NCI-H69 (cell line): ENCODE data around the gene IPCEF1.
"Not testable (repeated sequence)": the region's sequence is repeated elsewhere in the genome, so short reads cannot be mapped to it uniquely, and the experiment has no call there.

Experiments used
- DNase-seq: peaks from one replicate; lab custom pipeline; 2025; lab: John Stamatoyannopoulos, UW

Gene IPCEF1

GRCh38 chr6:154246723-154247118, 109.9 kb downstream of the IPCEF1 start:
- DNase-seq = no peak

GRCh38 chr6:154245506-154245905, 111.1 kb downstream of the IPCEF1 start:
- DNase-seq = no peak

DNA sequence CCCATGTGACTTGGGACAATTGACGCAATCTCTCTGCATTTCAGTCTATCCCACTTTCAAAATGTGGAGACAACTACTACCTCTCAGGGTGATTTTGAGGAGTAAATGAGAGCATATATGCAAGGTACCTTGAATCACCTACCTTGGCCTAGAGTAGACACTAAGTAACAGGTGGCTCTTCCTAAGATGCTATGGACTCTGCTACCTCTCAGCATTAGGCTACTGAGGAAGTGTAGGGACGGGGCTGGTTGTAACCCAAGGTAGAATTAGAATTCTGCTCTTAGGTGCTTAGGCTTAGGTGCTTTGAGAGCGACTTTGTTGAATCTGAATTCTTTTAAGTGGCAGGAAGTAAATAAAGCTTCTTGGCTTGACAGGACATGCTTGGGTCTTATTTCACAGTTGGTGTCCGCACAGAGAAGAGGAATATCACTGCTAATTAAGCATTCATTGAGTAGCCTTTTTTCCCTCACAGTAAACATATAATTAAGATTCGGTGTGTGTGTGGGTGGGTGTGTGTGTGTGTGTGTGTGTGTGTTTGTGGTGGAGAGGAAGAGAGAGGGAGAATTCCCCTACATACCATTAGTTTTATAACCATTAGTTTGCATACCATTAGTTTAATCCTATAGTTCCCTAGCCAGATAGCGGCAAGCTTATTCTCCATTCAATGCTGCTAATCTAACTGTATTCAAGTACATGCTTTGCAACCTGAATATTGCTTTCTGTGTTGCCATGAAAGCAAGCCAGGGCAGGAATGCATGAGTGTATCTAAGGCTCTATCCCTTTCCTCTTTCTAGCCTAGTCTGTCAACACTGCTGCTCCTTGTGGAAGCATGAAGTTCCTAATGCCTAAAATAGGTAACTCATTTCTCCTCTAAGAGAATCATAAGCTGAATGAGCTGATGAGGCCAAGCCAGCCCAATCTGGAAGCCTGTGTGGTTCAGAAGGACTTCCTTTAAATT, 112.5 kb downstream of the IPCEF1 start:
- peak; percentile 60 for DNase-seq

DNA sequence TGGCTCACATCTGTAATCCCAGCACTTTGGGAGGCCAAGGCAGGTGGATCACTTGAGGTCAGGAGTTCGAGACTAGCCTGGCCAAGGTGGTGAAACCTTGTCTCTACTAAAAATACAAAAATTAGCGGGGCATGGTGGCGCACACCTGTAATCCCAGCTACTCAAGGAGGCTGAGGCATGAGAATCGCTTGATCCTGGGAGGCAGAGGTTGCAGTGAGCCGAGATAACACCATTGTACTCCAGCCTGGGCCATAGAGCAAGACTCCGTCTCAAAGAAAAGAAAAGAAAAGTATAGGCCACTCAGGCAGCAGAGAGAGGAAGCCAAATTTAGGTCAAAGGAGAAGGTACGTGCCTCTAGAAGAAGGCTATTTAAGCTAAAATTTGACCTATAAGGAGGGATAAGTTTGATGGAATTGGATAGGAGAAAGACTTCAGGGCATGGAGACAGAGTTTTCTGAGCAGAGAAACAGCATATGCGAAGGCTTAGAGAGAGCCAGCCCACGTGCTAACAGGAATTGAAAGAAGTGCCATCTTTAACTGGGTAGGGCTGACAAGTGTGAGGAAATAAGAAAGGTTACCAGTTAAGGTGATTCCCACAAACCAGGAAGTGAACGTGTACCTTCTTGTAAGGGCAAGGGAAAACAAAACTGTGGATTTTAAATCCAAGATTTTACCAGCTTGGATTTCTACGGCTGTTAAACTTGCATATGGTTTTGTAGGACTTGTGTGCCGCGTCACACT, 113.8 kb downstream of the IPCEF1 start:
- DNase-seq = no peak

DNA sequence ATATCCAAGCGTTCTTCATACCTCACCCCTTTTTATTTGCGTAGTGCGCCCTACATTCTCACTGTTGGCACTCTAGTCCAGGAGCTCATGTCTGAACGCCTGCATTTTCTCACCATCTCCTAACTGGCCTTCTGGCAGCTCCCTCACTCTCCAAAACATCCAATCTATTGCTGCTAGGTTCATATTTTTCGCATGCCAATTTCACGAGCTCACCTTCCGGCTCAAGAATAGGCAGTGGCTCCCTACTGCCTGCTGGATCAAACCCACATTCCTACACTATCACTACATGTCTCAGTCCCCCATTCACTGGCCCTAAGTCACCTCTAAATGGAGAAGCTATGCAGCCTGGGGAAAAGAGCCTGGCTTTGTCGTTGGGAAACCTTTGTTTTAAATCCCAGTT, 115.0 kb downstream of the IPCEF1 start:
- no peak for DNase-seq

GRCh38 chr6:154241061-154241460, 115.5 kb downstream of the IPCEF1 start:
- DNase-seq = not testable (repeated sequence)

DNA sequence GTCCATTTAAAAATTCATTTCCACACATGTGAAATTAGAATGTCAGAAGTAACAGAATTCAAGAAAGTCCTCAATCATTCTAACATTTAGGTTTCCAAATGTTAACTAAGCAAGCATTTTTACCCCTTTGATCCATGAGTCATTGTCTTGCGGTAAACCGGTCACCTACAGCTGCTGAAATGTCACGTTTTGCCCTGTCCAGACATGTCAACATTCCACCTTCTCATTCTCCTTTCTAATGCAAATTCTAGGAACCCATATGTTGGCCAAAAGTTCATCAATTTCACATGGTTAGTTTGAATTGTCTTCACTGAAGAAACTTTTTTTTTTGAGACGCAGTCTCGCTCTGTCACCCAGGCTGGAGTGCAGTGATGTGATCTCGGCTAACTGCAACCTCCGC, 117.2 kb downstream of the IPCEF1 start:
- DNase-seq = no peak

- no peak for DNase-seq
Observed at GRCh38 chr6:154238831-154239230, 117.8 kb downstream of the IPCEF1 start.

- DNase-seq = no peak
Observed at GRCh38 chr6:154236646-154237301, 119.8 kb downstream of the IPCEF1 start.

- DNase-seq = no peak
Observed at GRCh38 chr6:154234019-154234772, 122.4 kb downstream of the IPCEF1 start.

DNA sequence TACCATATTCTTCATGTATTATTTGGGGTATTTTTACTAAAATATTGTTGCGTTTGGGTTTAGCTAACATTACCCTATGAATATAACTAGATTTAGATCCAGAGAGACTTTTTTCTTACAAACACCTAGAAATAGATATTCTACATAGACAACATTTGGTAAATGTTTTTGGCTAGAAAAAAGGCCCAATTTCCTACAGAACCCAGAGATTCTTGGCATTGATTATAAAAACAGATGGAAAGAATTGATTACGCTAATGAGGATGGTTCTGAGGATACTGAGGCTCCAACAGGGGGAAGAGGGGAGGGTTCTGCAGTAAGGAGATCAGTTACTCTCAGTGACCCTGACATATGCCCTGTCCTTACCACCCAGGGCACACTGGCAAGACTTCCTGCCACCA, 123.2 kb downstream of the IPCEF1 start:
- no peak for DNase-seq

GRCh38 chr6:154232013-154232910, 124.3 kb downstream of the IPCEF1 start:
- no peak for DNase-seq

- no peak for DNase-seq
Observed at GRCh38 chr6:154230910-154231595, 125.5 kb downstream of the IPCEF1 start.

DNA sequence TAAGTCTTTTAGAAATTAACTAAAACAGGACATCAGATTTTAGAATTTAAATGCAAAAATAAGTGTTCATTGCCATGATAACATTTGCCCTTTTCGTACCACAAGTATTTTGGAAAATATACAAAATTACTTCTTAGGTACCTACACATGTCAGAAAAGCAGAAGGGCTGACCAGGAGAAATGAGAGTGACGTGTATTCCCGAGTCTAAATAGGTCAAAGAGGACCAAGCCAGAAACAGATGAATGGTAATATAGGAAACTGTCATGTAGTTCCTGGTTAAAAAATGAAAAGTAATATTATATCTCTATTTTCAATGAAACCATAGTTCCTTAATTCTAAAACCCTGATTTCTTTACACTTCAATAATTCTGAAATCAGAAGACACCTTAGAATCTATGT, 126.2 kb downstream of the IPCEF1 start:
- DNase-seq = no peak

GRCh38 chr6:154229786-154230185, 126.8 kb downstream of the IPCEF1 start:
- DNase-seq = no peak

GRCh38 chr6:154228521-154228905, 128.1 kb downstream of the IPCEF1 start:
- no peak for DNase-seq

- DNase-seq = no peak
Observed at GRCh38 chr6:154227862-154228520, 128.6 kb downstream of the IPCEF1 start.

- no peak for DNase-seq
Observed at GRCh38 chr6:154226461-154226860, 130.1 kb downstream of the IPCEF1 start.

DNA sequence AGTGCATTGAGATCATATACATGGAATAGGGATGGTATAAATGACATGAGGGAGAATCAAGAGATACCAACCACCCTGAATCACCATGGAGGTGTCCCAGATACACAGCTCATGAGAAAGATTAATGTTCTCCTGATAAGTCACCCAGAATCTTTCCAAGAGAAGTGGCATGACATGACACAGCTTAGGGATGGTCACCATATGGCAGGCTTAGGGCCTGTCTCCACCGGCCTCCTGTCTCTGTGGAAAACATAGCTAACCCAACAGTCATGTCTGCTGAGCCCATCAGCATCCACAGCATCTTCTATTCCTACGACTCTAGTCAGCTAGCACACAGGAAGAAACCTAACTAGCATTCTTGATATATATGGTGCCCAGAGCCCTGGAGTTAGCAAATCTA, 133.3 kb downstream of the IPCEF1 start:
- DNase-seq = no peak

DNA sequence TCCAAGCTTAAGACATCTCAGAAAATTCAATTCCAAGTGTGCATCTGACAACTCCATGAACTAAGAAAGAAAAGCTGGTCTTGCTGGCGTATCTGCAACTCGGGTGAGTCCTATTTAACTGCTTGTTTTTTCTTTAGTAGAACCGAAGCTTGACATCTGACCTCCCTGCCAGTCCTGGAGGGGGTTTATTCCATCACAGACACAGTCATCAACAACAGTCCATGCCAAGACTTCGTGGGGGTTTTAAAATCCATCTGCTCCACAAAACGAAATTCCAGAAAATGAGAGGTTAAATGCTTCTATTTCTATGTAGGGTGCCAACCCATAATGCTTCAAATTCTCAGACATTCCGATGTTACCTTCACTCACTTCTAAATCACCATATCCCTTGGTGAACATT, 133.9 kb downstream of the IPCEF1 start:
- no peak for DNase-seq
